ENCODE results near the gene STX1B. TPM values are rescaled to one million over a fixed set of nuclear protein-coding genes. Genes with fewer than 3 reads are reported as not detected.

Gene STX1B
- total and polyA plus RNA-seq, 7 experiments from 2014 or later, result 0.37 to 5.2 (median 4.2) TPM

DNA sequence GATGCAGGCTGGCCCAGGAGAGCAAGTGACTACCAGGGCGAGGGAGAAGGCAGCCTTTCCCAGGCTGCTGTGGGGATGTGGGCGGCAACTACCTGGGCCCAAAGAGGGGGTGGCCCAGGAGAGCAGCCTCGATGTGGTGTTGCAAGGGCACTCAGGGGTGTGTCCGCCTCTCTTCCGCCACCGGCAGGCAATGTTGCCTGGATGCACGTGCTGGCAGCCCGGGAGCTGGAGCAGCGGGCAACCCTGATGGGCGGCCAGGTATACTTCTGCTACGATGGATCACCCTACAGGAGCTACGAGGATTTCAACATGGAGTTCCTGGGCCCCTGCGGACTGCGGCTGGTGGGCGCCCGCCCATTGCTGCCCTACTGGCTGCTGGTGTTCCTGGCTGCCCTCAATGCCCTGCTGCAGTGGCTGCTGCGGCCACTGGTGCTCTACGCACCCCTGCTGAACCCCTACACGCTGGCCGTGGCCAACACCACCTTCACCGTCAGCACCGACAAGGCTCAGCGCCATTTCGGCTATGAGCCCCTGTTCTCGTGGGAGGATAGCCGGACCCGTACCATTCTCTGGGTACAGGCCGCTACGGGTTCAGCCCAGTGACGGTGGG, 22.8 kb downstream of the STX1B start:
- Histone ChIP-seq H3K4me3 (ENCODE audit: low read length) (no peak overlapping the region), H3K9me3 (ENCODE audit: control insufficient read depth in 2 of 3, low read length in 3 of 3) (no peaks in the 10 kb centered on the region), H3K36me3 (ENCODE audit: control insufficient read depth in 2 of 3, insufficient read depth in 3 of 3, low read length in 3 of 3) (peaks cover 0 to 22% (median 0%) of the 10 kb centered on the region in 3 experiments), H3K27ac (ENCODE audit: low read depth, low read length) (no peak overlapping the region), H3K27me3 (ENCODE audit: control insufficient read depth in 2 of 2, insufficient read depth in 2 of 2, low read length in 2 of 2) (no peaks in the 10 kb centered on the region), H3K4me1 (ENCODE audit: control insufficient read depth in 2 of 2, insufficient read depth in 2 of 2, low read length in 2 of 2) (no peaks in the 10 kb centered on the region)
- H3K27me3 Mint-ChIP-seq, result no peaks in the 10 kb centered on the region
- no peak for DNase-seq
- ChIA-PET CTCF (interaction anchor here (0.6 to 1.1 kb wide), 2 partner anchors 347 to 881 kb away, joined by 3 read pairs; no protein-coding TSS in a partner anchor), POLR2A (interaction anchor here (0.6 kb wide), 1 partner anchor 13 kb away, joined by 3 read pairs; no protein-coding TSS in a partner anchor)
- H3K4me1 Mint-ChIP-seq, result peaks cover 0 to 14% (median 0%) of the 10 kb centered on the region in 7 donors
- ATAC-seq, result no peak
- H3K36me3 Mint-ChIP-seq, result peaks cover 0 to 4% (median 0%) of the 10 kb centered on the region in 5 donors
- no peak overlapping the region for H3K27ac Mint-ChIP-seq
- intact Hi-C loops (cut with micrococcal nuclease), result no loop called here
- no peak overlapping the region for H3K4me3 Mint-ChIP-seq
- no peaks in the 10 kb centered on the region for H3K9me3 Mint-ChIP-seq

DNA sequence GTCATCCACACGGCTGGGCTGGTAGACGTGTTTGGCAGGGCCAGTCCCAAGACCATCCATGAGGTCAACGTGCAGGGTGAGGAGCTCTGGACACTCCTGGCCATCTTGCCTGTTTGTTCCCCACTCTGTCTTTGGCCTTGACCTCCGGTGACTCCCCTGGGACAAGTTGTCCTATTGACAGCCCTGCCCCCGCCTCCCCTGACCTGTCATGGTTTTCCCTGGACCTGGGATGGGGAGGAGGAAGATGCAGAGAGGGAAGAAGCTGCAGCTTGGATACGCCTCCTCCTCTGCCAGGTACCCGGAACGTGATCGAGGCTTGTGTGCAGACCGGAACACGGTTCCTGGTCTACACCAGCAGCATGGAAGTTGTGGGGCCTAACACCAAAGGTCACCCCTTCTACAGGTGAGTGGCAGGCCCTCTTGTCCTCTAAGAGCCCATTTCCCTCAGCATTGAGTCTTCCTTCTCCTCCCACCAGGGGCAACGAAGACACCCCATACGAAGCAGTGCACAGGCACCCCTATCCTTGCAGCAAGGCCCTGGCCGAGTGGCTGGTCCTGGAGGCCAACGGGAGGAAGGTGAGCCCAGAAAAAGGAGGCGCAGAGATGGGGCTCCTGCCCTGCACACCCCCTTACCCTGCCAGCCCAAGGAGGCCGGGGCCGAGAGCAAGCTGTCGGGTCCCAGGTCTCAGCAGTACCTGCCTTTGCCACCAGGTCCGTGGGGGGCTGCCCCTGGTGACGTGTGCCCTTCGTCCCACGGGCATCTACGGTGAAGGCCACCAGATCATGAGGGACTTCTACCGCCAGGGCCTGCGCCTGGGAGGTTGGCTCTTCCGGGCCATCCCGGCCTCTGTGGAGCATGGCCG, 24.1 kb downstream of the STX1B start:
- H3K4me3 ChIP-seq (ENCODE audit: low read length), result no peak overlapping the region
- H3K9me3 Mint-ChIP-seq, result no peaks in the 10 kb centered on the region
- POLR2A ChIA-PET, result interaction anchor here (0.7 to 1.1 kb wide), 2 partner anchors 14 to 447 kb away, joined by 3 read pairs; no protein-coding TSS in a partner anchor
- no peak overlapping the region for H3K27ac Mint-ChIP-seq
- H3K36me3 ChIP-seq (ENCODE audit: control insufficient read depth in 2 of 3, insufficient read depth in 3 of 3, low read length in 3 of 3), result peaks cover 0 to 32% (median 0%) of the 10 kb centered on the region in 3 experiments
- no peak overlapping the region for H3K27ac ChIP-seq (ENCODE audit: low read depth, low read length)
- H3K4me3 Mint-ChIP-seq, result peak overlapping the region in 1 of 10 donors; percentile 5
- intact Hi-C loops (cut with micrococcal nuclease), result no loop called here
- H3K9me3 ChIP-seq (ENCODE audit: control insufficient read depth in 2 of 3, low read length in 3 of 3), result no peaks in the 10 kb centered on the region
- H3K4me1 Mint-ChIP-seq, result peaks cover 0 to 17% (median 0%) of the 10 kb centered on the region in 7 donors
- CTCF ChIA-PET, result interaction anchor here (0.9 to 1.5 kb wide), 6 partner anchors 26 to 887 kb away, joined by 3 to 5 read pairs (median 3); partner anchors contain the start of gene ZNF267
- ATAC-seq, result no peak
- no peak for DNase-seq
- no peaks in the 10 kb centered on the region for H3K4me1 ChIP-seq (ENCODE audit: control insufficient read depth in 2 of 2, insufficient read depth in 2 of 2, low read length in 2 of 2)
- no peaks in the 10 kb centered on the region for H3K27me3 ChIP-seq (ENCODE audit: control insufficient read depth in 2 of 2, insufficient read depth in 2 of 2, low read length in 2 of 2)
- H3K27me3 Mint-ChIP-seq, result no peaks in the 10 kb centered on the region
- H3K36me3 Mint-ChIP-seq, result peaks cover 0 to 7% (median under 1%) of the 10 kb centered on the region in 5 donors

DNA sequence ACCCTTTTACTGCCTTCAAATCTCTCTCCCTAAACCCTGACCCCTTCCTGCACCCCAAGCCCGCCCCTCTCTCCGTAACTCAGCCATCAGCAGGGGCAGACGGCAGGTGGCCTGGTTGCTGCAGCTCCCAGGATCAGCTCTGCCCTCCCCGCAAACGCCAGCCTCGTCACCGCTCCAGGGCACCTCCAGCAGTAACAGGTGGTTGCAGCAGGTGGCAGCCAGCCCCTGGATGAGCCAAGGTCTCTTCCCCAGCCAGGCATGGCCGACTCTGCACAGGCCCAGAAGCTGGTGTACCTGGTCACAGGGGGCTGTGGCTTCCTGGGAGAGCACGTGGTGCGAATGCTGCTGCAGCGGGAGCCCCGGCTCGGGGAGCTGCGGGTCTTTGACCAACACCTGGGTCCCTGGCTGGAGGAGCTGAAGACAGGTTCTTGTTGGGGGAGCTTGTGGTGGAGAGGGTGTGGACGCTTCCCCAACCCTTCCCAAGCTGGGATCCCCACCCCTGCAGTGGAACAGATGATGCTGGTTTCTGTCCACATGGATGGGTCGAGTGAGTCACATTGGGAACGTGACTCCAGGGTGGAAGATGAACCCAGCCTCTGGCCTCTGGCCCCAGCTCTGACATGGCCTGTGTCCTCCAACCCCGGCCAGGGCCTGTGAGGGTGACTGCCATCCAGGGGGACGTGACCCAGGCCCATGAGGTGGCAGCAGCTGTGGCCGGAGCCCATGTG, 24.9 kb downstream of the STX1B start:
- Histone ChIP-seq H3K9me3 (ENCODE audit: control insufficient read depth in 2 of 3, low read length in 3 of 3) (no peaks in the 10 kb centered on the region), H3K36me3 (ENCODE audit: control insufficient read depth in 2 of 3, insufficient read depth in 3 of 3, low read length in 3 of 3) (peaks cover 0 to 40% (median 0%) of the 10 kb centered on the region in 3 experiments), H3K4me3 (ENCODE audit: low read length) (no peak overlapping the region), H3K27ac (ENCODE audit: low read depth, low read length) (no peak overlapping the region), H3K4me1 (ENCODE audit: control insufficient read depth in 2 of 2, insufficient read depth in 2 of 2, low read length in 2 of 2) (no peaks in the 10 kb centered on the region), H3K27me3 (ENCODE audit: control insufficient read depth in 2 of 2, insufficient read depth in 2 of 2, low read length in 2 of 2) (no peaks in the 10 kb centered on the region)
- H3K4me3 Mint-ChIP-seq, result peak overlapping the region in 3 of 10 donors; percentile 39 to 54 (median 51)
- H3K36me3 Mint-ChIP-seq, result peaks cover 0 to 7% (median 3%) of the 10 kb centered on the region in 5 donors
- peak overlapping the region in 1 of 9 donors; percentile 29 for H3K27ac Mint-ChIP-seq
- H3K27me3 Mint-ChIP-seq, result no peaks in the 10 kb centered on the region
- H3K9me3 Mint-ChIP-seq, result no peaks in the 10 kb centered on the region
- ChIA-PET CTCF (interaction anchor here (0.9 to 1.5 kb wide), 7 partner anchors 25 to 888 kb away, joined by 3 to 5 read pairs (median 3); partner anchors contain the start of gene ZNF267), POLR2A (interaction anchor here (0.9 to 1.1 kb wide), 2 partner anchors 14 to 28 kb away, joined by 3 read pairs; partner anchors contain the start of gene SETD1A)
- H3K4me1 Mint-ChIP-seq, result peaks cover 0 to 17% (median 0%) of the 10 kb centered on the region in 7 donors
- DNase-seq, result no peak
- intact Hi-C loops (cut with micrococcal nuclease), result loop anchor here (1.0 kb wide), 4 partner anchors 110 to 884 kb away; no protein-coding TSS in a partner anchor
- ATAC-seq, result no peak

DNA sequence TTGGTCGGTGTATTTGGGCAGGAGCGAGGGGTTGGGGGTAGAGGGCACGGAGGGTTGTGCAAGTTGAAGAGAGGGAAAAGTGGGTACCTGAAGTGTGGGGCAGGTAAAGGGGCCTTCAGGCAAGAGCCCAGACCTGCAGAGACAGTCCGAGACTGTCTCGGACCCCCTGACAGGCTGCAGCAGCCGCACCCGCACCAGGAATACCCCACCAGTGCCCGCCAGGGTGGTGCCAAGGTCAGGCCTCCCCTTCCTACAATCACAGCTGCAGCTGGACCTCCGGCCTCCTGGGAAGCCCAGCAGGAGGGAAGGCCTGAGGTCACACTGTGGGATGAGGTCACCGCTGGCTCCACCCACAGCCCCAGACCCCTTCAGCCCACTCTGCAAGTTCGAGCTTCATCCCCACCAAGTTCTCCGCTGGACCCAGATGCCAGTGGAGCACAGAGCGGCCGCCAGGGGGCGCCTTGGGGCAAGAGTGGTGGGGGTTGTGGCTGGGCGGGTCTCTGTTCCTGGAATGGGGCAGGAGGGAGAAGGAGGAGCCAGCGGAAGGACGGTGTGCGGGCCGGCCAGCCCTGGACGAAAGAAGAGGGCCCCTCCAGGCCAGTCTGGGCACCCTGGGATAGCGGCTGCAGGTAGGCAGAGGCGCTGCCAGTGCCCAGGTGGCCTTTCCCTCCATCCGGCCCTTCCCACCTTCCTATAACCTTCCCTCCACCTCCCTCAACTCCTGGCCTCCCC, 25.6 kb downstream of the STX1B start, which contains the start of gene HSD3B7:
Gene HSD3B7 (plus strand): TSS at position 539 of the 732 bp plus-strand sequence. CDS start 452 bp downstream, outside the sequence.
- peaks cover 0 to 17% (median 0%) of the 10 kb centered on the region in 7 donors for H3K4me1 Mint-ChIP-seq
- H3K27me3 Mint-ChIP-seq, result no peaks in the 10 kb centered on the region
- intact Hi-C loops (cut with micrococcal nuclease), result loop anchor here (1.0 kb wide), 4 partner anchors 110 to 884 kb away; no protein-coding TSS in a partner anchor
- Histone ChIP-seq H3K9me3 (ENCODE audit: control insufficient read depth in 2 of 3, low read length in 3 of 3) (no peaks in the 10 kb centered on the region), H3K36me3 (ENCODE audit: control insufficient read depth in 2 of 3, insufficient read depth in 3 of 3, low read length in 3 of 3) (peaks cover 0 to 47% (median 0%) of the 10 kb centered on the region in 3 experiments), H3K27me3 (ENCODE audit: control insufficient read depth in 2 of 2, insufficient read depth in 2 of 2, low read length in 2 of 2) (no peaks in the 10 kb centered on the region), H3K4me1 (ENCODE audit: control insufficient read depth in 2 of 2, insufficient read depth in 2 of 2, low read length in 2 of 2) (no peaks in the 10 kb centered on the region), H3K4me3 (ENCODE audit: low read length) (no peak within 1 kb of the TSS), H3K27ac (ENCODE audit: low read depth, low read length) (no peak within 1 kb of the TSS)
- ATAC-seq, result peak; percentile 86
- peak within 1 kb of the TSS in 2 of 9 donors; percentile 29 to 62 for H3K27ac Mint-ChIP-seq
- H3K4me3 Mint-ChIP-seq, result peak within 1 kb of the TSS in 3 of 10 donors; percentile 39 to 54 (median 51)
- DNase-seq, result peak; percentile 54 to 91 (median 72)
- CTCF ChIA-PET, result interaction anchor here (0.6 to 1.5 kb wide), 7 partner anchors 24 to 888 kb away, joined by 3 to 5 read pairs (median 3); partner anchors contain the start of genes ZNF267 and ZNF843
- POLR2A ChIA-PET, result interaction anchor here (0.9 to 1.9 kb wide), 3 partner anchors 15 to 89 kb away, joined by 3 to 5 read pairs (median 3); partner anchors contain the start of genes SETD1A, ZNF646 and ZNF668
- H3K9me3 Mint-ChIP-seq, result no peaks in the 10 kb centered on the region
- peaks cover 0 to 7% (median 3%) of the 10 kb centered on the region in 5 donors for H3K36me3 Mint-ChIP-seq

DNA sequence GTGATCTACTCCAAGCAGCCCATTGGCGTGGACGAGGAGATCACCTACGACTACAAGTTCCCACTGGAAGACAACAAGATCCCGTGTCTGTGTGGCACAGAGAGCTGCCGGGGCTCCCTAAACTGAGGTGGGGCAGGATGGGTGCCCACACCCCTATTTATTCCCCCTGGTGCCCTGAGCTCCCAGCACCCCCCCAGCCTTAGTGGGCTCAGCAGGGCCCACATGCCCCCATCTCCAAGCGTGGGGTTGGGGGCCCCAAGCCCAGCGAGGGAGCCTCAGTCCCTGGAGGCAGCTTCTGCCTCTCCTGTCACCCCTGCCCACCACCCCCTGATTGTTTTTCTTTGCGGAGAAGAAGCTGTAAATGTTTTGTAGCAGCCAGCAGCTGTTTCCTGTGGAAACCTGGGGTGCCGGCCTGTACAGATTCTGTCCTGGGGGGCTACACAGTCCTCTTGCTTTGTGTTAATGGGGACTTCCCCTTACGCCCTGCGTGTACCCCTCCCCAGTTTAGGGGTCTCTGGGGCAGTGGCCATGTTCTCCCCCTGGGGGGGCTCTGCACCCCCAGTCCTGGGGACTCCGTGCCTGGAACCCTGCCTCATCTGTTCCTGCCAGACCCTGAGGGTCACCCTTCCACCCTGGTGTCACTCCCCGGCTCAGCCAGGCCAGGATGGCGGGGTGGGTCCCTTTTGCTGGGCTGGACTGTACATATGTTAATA, 26.4 kb downstream of the STX1B start:
- no peak overlapping the region for H3K4me3 Mint-ChIP-seq
- Histone ChIP-seq H3K36me3 (ENCODE audit: control insufficient read depth in 2 of 3, insufficient read depth in 3 of 3, low read length in 3 of 3) (peaks cover 0 to 54% (median 0%) of the 10 kb centered on the region in 3 experiments), H3K27ac (ENCODE audit: low read depth, low read length) (no peak overlapping the region), H3K4me1 (ENCODE audit: control insufficient read depth in 2 of 2, insufficient read depth in 2 of 2, low read length in 2 of 2) (no peaks in the 10 kb centered on the region), H3K4me3 (ENCODE audit: low read length) (no peak overlapping the region), H3K27me3 (ENCODE audit: control insufficient read depth in 2 of 2, insufficient read depth in 2 of 2, low read length in 2 of 2) (no peaks in the 10 kb centered on the region), H3K9me3 (ENCODE audit: control insufficient read depth in 2 of 3, low read length in 3 of 3) (no peaks in the 10 kb centered on the region)
- peaks cover 0 to 17% (median 0%) of the 10 kb centered on the region in 7 donors for H3K4me1 Mint-ChIP-seq
- intact Hi-C loops (cut with micrococcal nuclease), result no loop called here
- ChIA-PET CTCF (interaction anchor here (0.6 to 1.5 kb wide), 6 partner anchors 13 to 888 kb away, joined by 3 to 5 read pairs (median 4); partner anchors contain the start of gene ZNF843), POLR2A (interaction anchor here (0.9 to 1.9 kb wide), 2 partner anchors 26 to 90 kb away, joined by 3 to 5 read pairs; partner anchors contain the start of genes SETD1A, ZNF646 and ZNF668)
- H3K36me3 Mint-ChIP-seq, result peaks cover 0 to 7% (median 3%) of the 10 kb centered on the region in 5 donors
- peak overlapping the region in 1 of 9 donors; percentile 62 for H3K27ac Mint-ChIP-seq
- ATAC-seq (no peak), DNase-seq (no peak)
- no peaks in the 10 kb centered on the region for H3K27me3 Mint-ChIP-seq
- H3K9me3 Mint-ChIP-seq, result no peaks in the 10 kb centered on the region

All from naive thymus-derived CD4-positive, alpha-beta T cell (primary cell).